Measurements from ENCODE around the gene TANC1.
"Not testable (repeated sequence)": the region's sequence is repeated elsewhere in the genome, so short reads cannot be mapped to it uniquely, and the experiment has no call there.

GRCh38 chr2:159140821-159141220 lies 172.4 kb downstream of the TANC1 start:
- TF ChIP-seq, protein P1, sequence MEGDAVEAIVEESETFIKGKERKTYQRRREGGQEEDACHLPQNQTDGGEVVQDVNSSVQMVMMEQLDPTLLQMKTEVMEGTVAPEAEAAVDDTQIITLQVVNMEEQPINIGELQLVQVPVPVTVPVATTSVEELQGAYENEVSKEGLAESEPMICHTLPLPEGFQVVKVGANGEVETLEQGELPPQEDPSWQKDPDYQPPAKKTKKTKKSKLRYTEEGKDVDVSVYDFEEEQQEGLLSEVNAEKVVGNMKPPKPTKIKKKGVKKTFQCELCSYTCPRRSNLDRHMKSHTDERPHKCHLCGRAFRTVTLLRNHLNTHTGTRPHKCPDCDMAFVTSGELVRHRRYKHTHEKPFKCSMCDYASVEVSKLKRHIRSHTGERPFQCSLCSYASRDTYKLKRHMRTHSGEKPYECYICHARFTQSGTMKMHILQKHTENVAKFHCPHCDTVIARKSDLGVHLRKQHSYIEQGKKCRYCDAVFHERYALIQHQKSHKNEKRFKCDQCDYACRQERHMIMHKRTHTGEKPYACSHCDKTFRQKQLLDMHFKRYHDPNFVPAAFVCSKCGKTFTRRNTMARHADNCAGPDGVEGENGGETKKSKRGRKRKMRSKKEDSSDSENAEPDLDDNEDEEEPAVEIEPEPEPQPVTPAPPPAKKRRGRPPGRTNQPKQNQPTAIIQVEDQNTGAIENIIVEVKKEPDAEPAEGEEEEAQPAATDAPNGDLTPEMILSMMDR (IDR thresholded peaks at IDR 0.05): not testable (repeated sequence)
- not testable (repeated sequence) for TF ChIP-seq POLR2A (IDR thresholded peaks at IDR 0.05)

Data from transverse colon (tissue), 3 donors.